ENCODE data around the gene SNX8. TPM values are rescaled to one million over a fixed set of nuclear protein-coding genes. Genes with fewer than 3 reads are reported as not detected.
"Not testable (repeated sequence)": the region's sequence is repeated elsewhere in the genome, so short reads cannot be mapped to it uniquely, and the experiment has no call there.

The SNX8 gene
- total and polyA plus RNA-seq, 4 donors = 8.7 to 20.8 (median 14.8) TPM

GRCh38 chr7:2336626-2337299 is 22.5 kb upstream of the SNX8 start:
- no peak overlapping the region for H3K9ac ChIP-seq (ENCODE audit: low read depth in 1 of 2, low read length in 2 of 2)
- H3K4me3 ChIP-seq (ENCODE audit: low read depth in 1 of 3, low read length in 3 of 3) = no peak overlapping the region
- no peak for TF ChIP-seq HNF4A (conservative IDR thresholded peaks at IDR 0.05)
- no peak for TF ChIP-seq SP1 (IDR thresholded peaks at IDR 0.05)
- no peaks in the 10 kb centered on the region for H3K36me3 ChIP-seq (ENCODE audit: control insufficient read depth in 4 of 4, insufficient read depth in 3 of 4, low read depth in 1 of 4, low read length in 3 of 4)
- DNase-seq (ENCODE audit: low spot score) = no peak
- no peaks in the 10 kb centered on the region for H3K4me1 ChIP-seq (ENCODE audit: control insufficient read depth in 4 of 4, insufficient read depth in 4 of 4, low read length in 3 of 4)
- no peaks in the 10 kb centered on the region for H3K9me3 ChIP-seq (ENCODE audit: control insufficient read depth in 4 of 4, low read length in 3 of 4)
- no peaks in the 10 kb centered on the region for H3K27me3 ChIP-seq (ENCODE audit: control insufficient read depth in 4 of 4, insufficient read depth in 4 of 4, low read length in 3 of 4)
- H3K27ac ChIP-seq (ENCODE audit: low read depth in 1 of 2, low read length in 2 of 2) = no peak overlapping the region
- 96% methylated on average over 20 of the region's 20 CpGs for WGBS

GRCh38 chr7:2332606-2333231 is 18.5 kb upstream of the SNX8 start:
- H3K4me3 ChIP-seq (ENCODE audit: low read depth in 1 of 3, low read length in 3 of 3); H3K27ac ChIP-seq (ENCODE audit: low read depth in 1 of 2, low read length in 2 of 2); H3K27me3 ChIP-seq (ENCODE audit: control insufficient read depth in 4 of 4, insufficient read depth in 4 of 4, low read length in 3 of 4); H3K9me3 ChIP-seq (ENCODE audit: control insufficient read depth in 4 of 4, low read length in 3 of 4); H3K36me3 ChIP-seq (ENCODE audit: control insufficient read depth in 4 of 4, insufficient read depth in 3 of 4, low read depth in 1 of 4, low read length in 3 of 4); H3K9ac ChIP-seq (ENCODE audit: low read depth in 1 of 2, low read length in 2 of 2); DNase-seq (ENCODE audit: low spot score); H3K4me1 ChIP-seq (ENCODE audit: control insufficient read depth in 4 of 4, insufficient read depth in 4 of 4, low read length in 3 of 4): not testable (repeated sequence)
- 95% methylated on average over 4 of the region's 4 CpGs for WGBS

GRCh38 chr7:2331707-2332106 is 17.5 kb upstream of the SNX8 start:
- H3K4me3 ChIP-seq (ENCODE audit: low read depth in 1 of 3, low read length in 3 of 3) = no peak overlapping the region
- 85% methylated on average over 6 of the region's 6 CpGs for WGBS
- TF ChIP-seq NR2F2 (IDR thresholded peaks at IDR 0.05) = no peak
- TF ChIP-seq CTCF (IDR thresholded peaks at IDR 0.05; ENCODE audit: low read depth, low read length, missing input control) = no peak
- no peak for TF ChIP-seq EGR1 (IDR thresholded peaks at IDR 0.05; ENCODE audit: low read depth in 2 of 2)
- TF ChIP-seq, protein P1, sequence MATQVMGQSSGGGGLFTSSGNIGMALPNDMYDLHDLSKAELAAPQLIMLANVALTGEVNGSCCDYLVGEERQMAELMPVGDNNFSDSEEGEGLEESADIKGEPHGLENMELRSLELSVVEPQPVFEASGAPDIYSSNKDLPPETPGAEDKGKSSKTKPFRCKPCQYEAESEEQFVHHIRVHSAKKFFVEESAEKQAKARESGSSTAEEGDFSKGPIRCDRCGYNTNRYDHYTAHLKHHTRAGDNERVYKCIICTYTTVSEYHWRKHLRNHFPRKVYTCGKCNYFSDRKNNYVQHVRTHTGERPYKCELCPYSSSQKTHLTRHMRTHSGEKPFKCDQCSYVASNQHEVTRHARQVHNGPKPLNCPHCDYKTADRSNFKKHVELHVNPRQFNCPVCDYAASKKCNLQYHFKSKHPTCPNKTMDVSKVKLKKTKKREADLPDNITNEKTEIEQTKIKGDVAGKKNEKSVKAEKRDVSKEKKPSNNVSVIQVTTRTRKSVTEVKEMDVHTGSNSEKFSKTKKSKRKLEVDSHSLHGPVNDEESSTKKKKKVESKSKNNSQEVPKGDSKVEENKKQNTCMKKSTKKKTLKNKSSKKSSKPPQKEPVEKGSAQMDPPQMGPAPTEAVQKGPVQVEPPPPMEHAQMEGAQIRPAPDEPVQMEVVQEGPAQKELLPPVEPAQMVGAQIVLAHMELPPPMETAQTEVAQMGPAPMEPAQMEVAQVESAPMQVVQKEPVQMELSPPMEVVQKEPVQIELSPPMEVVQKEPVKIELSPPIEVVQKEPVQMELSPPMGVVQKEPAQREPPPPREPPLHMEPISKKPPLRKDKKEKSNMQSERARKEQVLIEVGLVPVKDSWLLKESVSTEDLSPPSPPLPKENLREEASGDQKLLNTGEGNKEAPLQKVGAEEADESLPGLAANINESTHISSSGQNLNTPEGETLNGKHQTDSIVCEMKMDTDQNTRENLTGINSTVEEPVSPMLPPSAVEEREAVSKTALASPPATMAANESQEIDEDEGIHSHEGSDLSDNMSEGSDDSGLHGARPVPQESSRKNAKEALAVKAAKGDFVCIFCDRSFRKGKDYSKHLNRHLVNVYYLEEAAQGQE (IDR thresholded peaks at IDR 0.05) = no peak
- no peak for TF ChIP-seq GABPA (IDR thresholded peaks at IDR 0.05 in 1 of 2, conservative IDR thresholded peaks at IDR 0.05 in 1 of 2)
- TF ChIP-seq SP1 (IDR thresholded peaks at IDR 0.05) = no peak
- no peak for TF ChIP-seq FOXA2 (IDR thresholded peaks at IDR 0.05)
- no peak for TF ChIP-seq RAD21 (IDR thresholded peaks at IDR 0.05)
- TF ChIP-seq, protein P2, sequence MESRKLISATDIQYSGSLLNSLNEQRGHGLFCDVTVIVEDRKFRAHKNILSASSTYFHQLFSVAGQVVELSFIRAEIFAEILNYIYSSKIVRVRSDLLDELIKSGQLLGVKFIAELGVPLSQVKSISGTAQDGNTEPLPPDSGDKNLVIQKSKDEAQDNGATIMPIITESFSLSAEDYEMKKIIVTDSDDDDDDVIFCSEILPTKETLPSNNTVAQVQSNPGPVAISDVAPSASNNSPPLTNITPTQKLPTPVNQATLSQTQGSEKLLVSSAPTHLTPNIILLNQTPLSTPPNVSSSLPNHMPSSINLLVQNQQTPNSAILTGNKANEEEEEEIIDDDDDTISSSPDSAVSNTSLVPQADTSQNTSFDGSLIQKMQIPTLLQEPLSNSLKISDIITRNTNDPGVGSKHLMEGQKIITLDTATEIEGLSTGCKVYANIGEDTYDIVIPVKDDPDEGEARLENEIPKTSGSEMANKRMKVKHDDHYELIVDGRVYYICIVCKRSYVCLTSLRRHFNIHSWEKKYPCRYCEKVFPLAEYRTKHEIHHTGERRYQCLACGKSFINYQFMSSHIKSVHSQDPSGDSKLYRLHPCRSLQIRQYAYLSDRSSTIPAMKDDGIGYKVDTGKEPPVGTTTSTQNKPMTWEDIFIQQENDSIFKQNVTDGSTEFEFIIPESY (IDR thresholded peaks at IDR 0.05) = no peak
- TF ChIP-seq RXRA (IDR thresholded peaks at IDR 0.05) = no peak
- no peak for TF ChIP-seq HNF4A (conservative IDR thresholded peaks at IDR 0.05)
- TF ChIP-seq JUND (IDR thresholded peaks at IDR 0.05) = no peak
- no peak for TF ChIP-seq YY1 (IDR thresholded peaks at IDR 0.05)
- no peak for TF ChIP-seq FOXA1 (IDR thresholded peaks at IDR 0.05)
- TF ChIP-seq TAF1 (conservative IDR thresholded peaks at IDR 0.05) = no peak
- TF ChIP-seq, protein P3, sequence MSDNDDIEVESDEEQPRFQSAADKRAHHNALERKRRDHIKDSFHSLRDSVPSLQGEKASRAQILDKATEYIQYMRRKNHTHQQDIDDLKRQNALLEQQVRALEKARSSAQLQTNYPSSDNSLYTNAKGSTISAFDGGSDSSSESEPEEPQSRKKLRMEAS (IDR thresholded peaks at IDR 0.05) = no peak
- no peak overlapping the region for H3K27ac ChIP-seq (ENCODE audit: low read depth in 1 of 2, low read length in 2 of 2)
- no peaks in the 10 kb centered on the region for H3K36me3 ChIP-seq (ENCODE audit: control insufficient read depth in 4 of 4, insufficient read depth in 3 of 4, low read depth in 1 of 4, low read length in 3 of 4)
- H3K9ac ChIP-seq (ENCODE audit: low read depth in 1 of 2, low read length in 2 of 2) = no peak overlapping the region
- H3K9me3 ChIP-seq (ENCODE audit: control insufficient read depth in 4 of 4, low read length in 3 of 4) = no peaks in the 10 kb centered on the region
- no peaks in the 10 kb centered on the region for H3K4me1 ChIP-seq (ENCODE audit: control insufficient read depth in 4 of 4, insufficient read depth in 4 of 4, low read length in 3 of 4)
- no peaks in the 10 kb centered on the region for H3K27me3 ChIP-seq (ENCODE audit: control insufficient read depth in 4 of 4, insufficient read depth in 4 of 4, low read length in 3 of 4)
- DNase-seq (ENCODE audit: low spot score) = no peak

Data from liver (tissue), 9 donors.